ENCODE measurements around the gene SPI1.

Gene SPI1

DNA sequence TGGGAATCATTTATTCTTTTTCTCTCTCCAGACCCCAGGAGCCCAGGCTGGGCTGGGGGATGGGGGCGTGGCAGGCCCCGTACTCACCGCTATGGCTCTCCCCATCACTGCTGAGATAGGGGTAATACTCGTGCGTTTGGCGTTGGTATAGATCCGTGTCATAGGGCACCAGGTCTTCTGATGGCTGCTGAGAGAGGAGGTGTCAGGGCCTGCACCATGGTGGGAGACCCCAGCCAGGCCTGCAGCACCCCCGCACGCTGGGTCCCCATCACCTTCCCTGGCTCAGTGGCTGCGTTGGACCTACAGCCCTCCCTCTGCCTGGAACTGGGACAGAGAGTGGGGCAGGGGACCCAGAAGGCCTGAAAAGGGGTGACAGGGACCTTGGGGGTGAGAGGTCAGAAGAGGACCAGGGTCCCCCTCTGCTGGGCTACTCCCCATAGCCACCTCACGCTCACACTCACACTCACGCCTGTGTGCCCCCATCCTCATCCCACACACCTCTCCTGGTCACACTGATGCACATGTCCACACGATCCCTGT lies 2.7 kb downstream of the SPI1 start:
- TF ChIP-seq, protein P1, sequence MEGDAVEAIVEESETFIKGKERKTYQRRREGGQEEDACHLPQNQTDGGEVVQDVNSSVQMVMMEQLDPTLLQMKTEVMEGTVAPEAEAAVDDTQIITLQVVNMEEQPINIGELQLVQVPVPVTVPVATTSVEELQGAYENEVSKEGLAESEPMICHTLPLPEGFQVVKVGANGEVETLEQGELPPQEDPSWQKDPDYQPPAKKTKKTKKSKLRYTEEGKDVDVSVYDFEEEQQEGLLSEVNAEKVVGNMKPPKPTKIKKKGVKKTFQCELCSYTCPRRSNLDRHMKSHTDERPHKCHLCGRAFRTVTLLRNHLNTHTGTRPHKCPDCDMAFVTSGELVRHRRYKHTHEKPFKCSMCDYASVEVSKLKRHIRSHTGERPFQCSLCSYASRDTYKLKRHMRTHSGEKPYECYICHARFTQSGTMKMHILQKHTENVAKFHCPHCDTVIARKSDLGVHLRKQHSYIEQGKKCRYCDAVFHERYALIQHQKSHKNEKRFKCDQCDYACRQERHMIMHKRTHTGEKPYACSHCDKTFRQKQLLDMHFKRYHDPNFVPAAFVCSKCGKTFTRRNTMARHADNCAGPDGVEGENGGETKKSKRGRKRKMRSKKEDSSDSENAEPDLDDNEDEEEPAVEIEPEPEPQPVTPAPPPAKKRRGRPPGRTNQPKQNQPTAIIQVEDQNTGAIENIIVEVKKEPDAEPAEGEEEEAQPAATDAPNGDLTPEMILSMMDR (IDR thresholded peaks at IDR 0.05; ENCODE audit: insufficient read depth, low read depth, low read length, missing control alignments) = no peak
- H3K4me3 ChIP-seq (ENCODE audit: low read length) = no peak overlapping the region
- no peak for DNase-seq (ENCODE audit: low read depth)

DNA sequence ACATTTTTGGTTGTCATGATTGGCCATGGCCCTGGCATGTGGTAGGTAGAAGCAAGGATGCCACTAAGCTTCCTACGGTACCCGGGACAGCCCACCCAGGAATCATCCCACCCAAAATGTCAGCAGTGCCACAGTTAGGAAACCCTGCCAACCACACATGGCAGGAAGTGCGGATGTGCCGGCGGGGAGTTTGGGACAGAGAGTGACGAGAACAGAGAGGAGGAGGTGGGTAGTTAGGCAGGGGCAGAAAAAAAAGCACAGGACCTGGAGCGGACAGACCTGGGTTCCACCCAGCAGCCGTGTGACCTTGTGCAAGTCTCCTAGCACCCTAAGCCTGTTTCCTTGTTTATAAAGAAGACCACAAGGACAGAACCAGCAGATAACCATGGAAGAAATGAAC lies 3.3 kb downstream of the SPI1 start:
- no peak overlapping the region for H3K4me3 ChIP-seq (ENCODE audit: low read length)
- TF ChIP-seq, protein P1 (IDR thresholded peaks at IDR 0.05; ENCODE audit: insufficient read depth, low read depth, low read length, missing control alignments) = no peak
- DNase-seq (ENCODE audit: low read depth) = no peak

DNA sequence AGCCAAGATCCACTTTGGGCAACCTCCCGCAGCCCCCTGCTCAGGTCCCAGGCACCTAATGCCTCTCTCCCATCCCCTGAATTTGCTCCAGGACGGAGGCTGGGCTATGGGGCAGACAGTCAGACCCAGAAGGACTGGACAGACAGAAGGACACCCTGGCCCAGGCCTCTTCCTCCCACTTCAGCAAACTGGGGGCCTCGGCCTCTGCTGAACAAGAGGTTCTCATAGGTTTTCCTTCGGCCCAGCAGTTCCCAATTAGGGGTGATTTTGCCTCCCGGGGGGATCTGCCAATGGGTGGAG lies 3.7 kb downstream of the SPI1 start:
- DNase-seq (ENCODE audit: low read depth) = no peak
- TF ChIP-seq, protein P1 (IDR thresholded peaks at IDR 0.05; ENCODE audit: insufficient read depth, low read depth, low read length, missing control alignments) = no peak
- H3K4me3 ChIP-seq (ENCODE audit: low read length) = no peak overlapping the region

DNA sequence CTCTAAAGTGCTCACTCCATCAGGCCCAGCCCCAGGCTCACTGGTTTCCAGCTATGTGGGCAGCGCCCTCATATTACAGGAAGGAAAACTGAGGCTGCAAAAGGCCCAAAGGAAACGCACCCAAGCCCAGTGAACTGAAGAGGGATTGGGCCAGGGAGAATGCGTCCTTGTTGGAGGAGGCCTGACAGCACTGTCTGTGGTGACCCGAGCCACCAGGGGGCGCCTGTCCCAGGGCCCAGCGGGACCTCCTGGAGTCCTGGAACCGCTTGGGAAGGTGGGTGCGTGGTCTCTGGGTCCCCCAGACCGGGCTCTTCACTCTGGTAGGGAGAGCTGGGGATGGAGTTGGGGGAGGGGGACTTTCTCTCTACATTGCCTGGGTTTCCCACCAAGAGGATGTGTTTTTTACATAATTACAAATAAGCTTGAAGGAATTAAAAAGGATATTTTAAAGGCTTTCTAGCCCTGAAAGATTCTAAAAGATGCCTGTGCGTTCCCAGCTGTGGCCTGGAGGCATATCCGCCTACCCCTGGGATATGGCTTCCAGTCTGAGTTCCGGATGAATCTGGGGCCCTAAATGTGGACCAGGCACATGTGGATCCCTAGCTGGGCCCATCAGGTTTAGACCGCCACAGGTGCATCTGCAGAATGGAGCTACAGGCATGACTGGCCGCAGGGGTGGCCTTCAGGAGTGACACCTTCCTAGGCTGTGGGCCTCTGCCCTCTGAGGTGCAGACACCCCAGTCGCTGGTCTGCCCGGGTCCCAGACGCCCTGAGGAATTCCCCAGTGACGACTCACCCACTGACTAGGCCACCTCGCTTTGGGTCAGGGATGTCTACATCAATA lies 4.2 kb downstream of the SPI1 start:
- TF ChIP-seq, protein P1 (IDR thresholded peaks at IDR 0.05; ENCODE audit: insufficient read depth, low read depth, low read length, missing control alignments) = peak; percentile 90
- H3K4me3 ChIP-seq (ENCODE audit: low read length) = no peak overlapping the region
- peak; percentile 76 for DNase-seq (ENCODE audit: low read depth)

DNA sequence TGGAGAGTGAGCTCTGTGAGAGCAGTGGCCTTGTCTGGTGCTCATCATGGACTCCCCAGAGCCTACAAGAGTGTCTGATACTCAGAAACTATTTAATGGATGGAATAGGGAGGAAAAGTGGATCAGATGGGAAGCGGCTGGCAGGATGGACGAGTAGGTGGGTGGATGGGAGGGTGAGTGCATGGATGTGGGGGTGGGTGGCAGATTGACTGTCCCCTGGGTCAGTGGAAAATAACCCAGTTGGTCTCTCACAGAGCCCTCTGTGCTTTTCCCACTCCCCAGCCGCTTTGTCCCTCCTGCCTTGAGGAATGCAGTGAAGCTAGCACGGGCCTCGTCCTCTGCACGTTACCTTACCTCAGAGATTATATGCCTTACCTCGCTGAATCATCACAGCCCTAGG lies 5.9 kb downstream of the SPI1 start:
- TF ChIP-seq, protein P1 (IDR thresholded peaks at IDR 0.05; ENCODE audit: insufficient read depth, low read depth, low read length, missing control alignments) = no peak
- no peak overlapping the region for H3K4me3 ChIP-seq (ENCODE audit: low read length)
- DNase-seq (ENCODE audit: low read depth) = peak; percentile 43

DNA sequence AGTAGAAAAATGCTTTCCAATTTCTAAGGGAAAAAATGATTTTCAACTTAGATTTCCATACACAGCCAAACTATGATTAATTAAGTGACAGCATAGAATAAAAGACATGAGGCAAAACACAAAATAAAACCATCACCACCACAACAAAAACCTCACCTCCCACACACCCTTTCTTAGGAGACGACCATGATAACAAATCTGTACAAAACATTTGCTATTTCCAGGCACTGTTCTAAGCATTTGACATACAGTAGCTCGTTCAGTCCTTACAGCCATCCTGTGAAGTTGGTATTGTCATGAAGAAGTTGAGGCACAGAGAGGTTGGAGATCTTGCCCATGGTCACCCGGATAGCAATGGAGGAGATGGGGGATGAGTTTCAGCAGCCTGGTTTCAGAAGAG lies 8.7 kb downstream of the SPI1 start:
- DNase-seq (ENCODE audit: low read depth) = no peak
- TF ChIP-seq, protein P1 (IDR thresholded peaks at IDR 0.05; ENCODE audit: insufficient read depth, low read depth, low read length, missing control alignments) = no peak
- H3K4me3 ChIP-seq (ENCODE audit: low read length) = no peak overlapping the region

DNA sequence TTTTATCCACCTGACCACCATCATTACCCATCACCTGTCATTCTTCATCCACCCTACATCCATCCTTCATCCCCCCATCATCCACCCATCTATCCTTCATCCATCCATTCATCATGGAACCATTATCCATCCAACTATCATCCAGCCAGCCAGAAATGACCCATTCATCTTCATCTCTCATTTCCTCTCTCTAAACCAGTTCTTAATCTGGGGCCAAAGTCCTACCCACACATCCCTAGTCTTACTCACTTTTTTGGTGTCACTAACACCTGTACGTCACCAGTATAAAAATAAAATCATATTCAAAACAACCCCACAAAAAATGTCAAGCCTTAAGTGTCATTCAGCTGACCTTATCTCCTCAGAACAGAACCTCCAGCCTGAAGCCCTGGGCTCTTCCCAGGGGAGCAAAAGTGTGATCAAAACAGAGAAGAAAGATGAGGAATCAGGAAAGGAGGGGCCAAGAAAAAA lies 12.3 kb downstream of the SPI1 start:
- H3K4me3 ChIP-seq (ENCODE audit: low read length) = no peak overlapping the region
- TF ChIP-seq, protein P1 (IDR thresholded peaks at IDR 0.05; ENCODE audit: insufficient read depth, low read depth, low read length, missing control alignments) = no peak

More for the DNA sequence above, 12.3 kb downstream of the SPI1 start:
- no peak for DNase-seq (ENCODE audit: low read depth)

Measured in epithelial cell of esophagus (primary cell).